Trophoblast cell (in vitro differentiated cells and primary cell): Measurements from ENCODE around the gene COL5A1.

ENCODE experiments used
- DNase-seq, 2 donors: peaks; one replicate each; pipeline ENCODE4 v3.0.0-alpha.2; 2016
- H2AFZ ChIP-seq: 2 replicates; pipeline ENCODE4 v1.6.1; 2013; ENCODE audit warnings: low read length, moderate library complexity, mild to moderate bottlenecking; ENCODE audit not compliant: insufficient read depth, poor library complexity
- H2AK5ac ChIP-seq: 2 replicates; pipeline ENCODE4 v1.6.1; 2013; ENCODE audit warnings: mild to moderate bottlenecking, low read length
- H2BK120ac ChIP-seq: 2 replicates; pipeline ENCODE4 v1.6.1; 2013; ENCODE audit warnings: low read length, mild to moderate bottlenecking, moderate library complexity; ENCODE audit not compliant: insufficient read depth, poor library complexity
- H2BK12ac ChIP-seq: 2 replicates; pipeline ENCODE4 v1.6.1; 2013; ENCODE audit warnings: mild to moderate bottlenecking, low read length, moderate library complexity
- H2BK5ac ChIP-seq: 2 replicates; pipeline ENCODE4 v1.6.1; 2013; ENCODE audit warnings: low read length, low read depth, moderate library complexity, mild to moderate bottlenecking; ENCODE audit not compliant: poor library complexity
- H3K14ac ChIP-seq: 2 replicates; pipeline ENCODE4 v1.6.1; 2013; ENCODE audit warnings: mild to moderate bottlenecking, low read length
- H3K18ac ChIP-seq: 2 replicates; pipeline ENCODE4 v1.6.1; 2013; ENCODE audit warnings: mild to moderate bottlenecking, low read length
- H3K23ac ChIP-seq: 2 replicates; pipeline ENCODE4 v1.6.1; 2013; ENCODE audit warnings: low read length
- H3K27ac ChIP-seq: 2 replicates; pipeline ENCODE4 v1.5.1; 2013; ENCODE audit warnings: low read depth, mild to moderate bottlenecking, inconsistent platforms, low read length, moderate library complexity
- H3K27me3 ChIP-seq: 2 replicates; pipeline ENCODE4 v1.6.1; 2013; ENCODE audit warnings: inconsistent platforms, mild to moderate bottlenecking, low read length, moderate library complexity; ENCODE audit not compliant: insufficient read depth
- H3K36me3 ChIP-seq, 2 experiments: 1 replicate in 1 of 2; 2 replicates in 1 of 2; pipeline ENCODE4 v1.6.1; 2013; ENCODE audit warnings: low read length in 2 of 2, mild to moderate bottlenecking in 2 of 2, moderate library complexity in 1 of 2; ENCODE audit not compliant: insufficient read depth in 2 of 2, control insufficient read depth in 1 of 2
- H3K4ac ChIP-seq: 2 replicates; pipeline ENCODE4 v1.6.1; 2013; ENCODE audit warnings: low read depth, mild to moderate bottlenecking, low read length, moderate library complexity
- H3K4me1 ChIP-seq, 2 experiments: 1 replicate in 1 of 2; 2 replicates in 1 of 2; pipeline ENCODE4 v1.6.1; 2013; ENCODE audit warnings: low read length in 2 of 2, mild to moderate bottlenecking in 2 of 2, moderate library complexity in 1 of 2; ENCODE audit not compliant: insufficient read depth in 2 of 2, control insufficient read depth in 1 of 2
- H3K4me2 ChIP-seq: 2 replicates; pipeline ENCODE4 v1.6.1; 2013; ENCODE audit warnings: inconsistent platforms, mild to moderate bottlenecking, low read length, moderate library complexity
- H3K4me3 ChIP-seq: 2 replicates; pipeline ENCODE4 v1.5.1; 2013; ENCODE audit warnings: mild to moderate bottlenecking, low read depth, low read length, inconsistent platforms
- H3K79me1 ChIP-seq: one replicate; pipeline ENCODE4 v1.6.1; 2013; ENCODE audit warnings: low read length
- H3K79me2 ChIP-seq: 2 replicates; pipeline ENCODE4 v1.6.1; 2013; ENCODE audit warnings: low read length, mild to moderate bottlenecking; ENCODE audit not compliant: control insufficient read depth, insufficient read depth, poor library complexity
- H3K9ac ChIP-seq: 2 replicates; pipeline ENCODE4 v1.6.1; 2013; ENCODE audit warnings: mild to moderate bottlenecking, low read length
- H3K9me3 ChIP-seq: 2 replicates; pipeline ENCODE4 v1.6.1; 2013; ENCODE audit warnings: low read depth, mild to moderate bottlenecking, control low read depth, inconsistent platforms, low read length; ENCODE audit not compliant: insufficient read depth
- H4K12ac ChIP-seq: 2 replicates; pipeline ENCODE4 v1.6.1; 2013; ENCODE audit warnings: low read depth, mild to moderate bottlenecking, low read length, moderate library complexity
- H4K8ac ChIP-seq: 2 replicates; pipeline ENCODE4 v1.6.1; 2013; ENCODE audit warnings: low read depth, mild to moderate bottlenecking, low read length, moderate library complexity
- H4K91ac ChIP-seq: one replicate; pipeline ENCODE4 v1.6.1; 2013; ENCODE audit warnings: low read depth, mild to moderate bottlenecking, low read length, moderate library complexity
- WGBS: extraction: QIAGEN DNeasy Blood & Tissue Kit; methylation state at CpG from one replicate; pipeline ENCODE4 v1.1.7; 2013; ENCODE audit warnings: missing lambda C conversion rate; ENCODE audit not compliant: insufficient read length, insufficient coverage; ENCODE audit errors: extremely low coverage; 5-methylcytosine and 5-hydroxymethylcytosine counted together

COL5A1 gene

GRCh38 chr9:134885001-134885678 lies 243.5 kb downstream of the COL5A1 start:
- no peak overlapping the region for H3K23ac ChIP-seq
- no peak overlapping the region for H3K14ac ChIP-seq
- no peaks in the 10 kb centered on the region for H3K79me2 ChIP-seq
- no peak overlapping the region for H3K9ac ChIP-seq
- no peak overlapping the region for H3K4me2 ChIP-seq
- H2BK12ac ChIP-seq: no peak overlapping the region
- peaks cover 1% of the 10 kb centered on the region for H3K9me3 ChIP-seq
- H3K4me1 ChIP-seq: no peaks in the 10 kb centered on the region
- H2BK5ac ChIP-seq: no peak overlapping the region
- no peak overlapping the region for H2AK5ac ChIP-seq
- no peak overlapping the region for H3K18ac ChIP-seq
- no peaks in the 10 kb centered on the region for H3K36me3 ChIP-seq
- H4K12ac ChIP-seq: no peak overlapping the region
- H3K4me3 ChIP-seq: no peak overlapping the region
- no peaks in the 10 kb centered on the region for H3K27me3 ChIP-seq
- no peak overlapping the region for H4K8ac ChIP-seq
- H2BK120ac ChIP-seq: no peak overlapping the region
- no peak overlapping the region for H3K4ac ChIP-seq
- WGBS: no CpG with 5 or more reads among the region's 22 CpGs
- no peak overlapping the region for H3K27ac ChIP-seq
- no peak for DNase-seq
- no peak overlapping the region for H2AFZ ChIP-seq
- H4K91ac ChIP-seq: no peak overlapping the region
- H3K79me1 ChIP-seq: no peaks in the 10 kb centered on the region

- Histone ChIP-seq H2AK5ac (no peak overlapping the region), H3K36me3 (no peaks in the 10 kb centered on the region), H3K18ac (no peak overlapping the region), H4K12ac (no peak overlapping the region), H3K79me1 (no peaks in the 10 kb centered on the region), H3K9me3 (peaks cover 1% of the 10 kb centered on the region), H3K27me3 (no peaks in the 10 kb centered on the region), H3K23ac (no peak overlapping the region), H4K8ac (no peak overlapping the region), H3K9ac (no peak overlapping the region), H4K91ac (no peak overlapping the region), H3K4me1 (no peaks in the 10 kb centered on the region), H2BK120ac (no peak overlapping the region), H3K14ac (no peak overlapping the region), H3K4ac (no peak overlapping the region), H3K4me2 (no peak overlapping the region), H2BK5ac (no peak overlapping the region), H3K4me3 (no peak overlapping the region), H3K27ac (no peak overlapping the region), H2AFZ (no peak overlapping the region), H3K79me2 (no peaks in the 10 kb centered on the region), H2BK12ac (no peak overlapping the region)
- no CpG with 5 or more reads among the region's 24 CpGs for WGBS
- no peak for DNase-seq
Observed at GRCh38 chr9:134885679-134886412, 244.2 kb downstream of the COL5A1 start.

- Histone ChIP-seq H3K27ac (no peak overlapping the region), H3K4me3 (no peak overlapping the region), H3K4me1 (no peaks in the 10 kb centered on the region), H3K36me3 (no peaks in the 10 kb centered on the region), H3K4me2 (no peak overlapping the region), H4K91ac (no peak overlapping the region), H3K79me2 (no peaks in the 10 kb centered on the region), H2AFZ (no peak overlapping the region), H3K14ac (no peak overlapping the region), H3K9me3 (peaks cover 1% of the 10 kb centered on the region), H3K23ac (no peak overlapping the region), H3K27me3 (no peaks in the 10 kb centered on the region), H3K18ac (no peak overlapping the region), H3K4ac (no peak overlapping the region), H4K8ac (no peak overlapping the region), H3K9ac (no peak overlapping the region), H4K12ac (no peak overlapping the region), H3K79me1 (no peaks in the 10 kb centered on the region), H2BK5ac (no peak overlapping the region), H2BK12ac (no peak overlapping the region), H2AK5ac (no peak overlapping the region), H2BK120ac (no peak overlapping the region)
- DNase-seq: no peak
- no CpG with 5 or more reads among the region's 11 CpGs for WGBS
Observed at GRCh38 chr9:134886413-134886913, 244.9 kb downstream of the COL5A1 start.

- Histone ChIP-seq H3K14ac (no peak overlapping the region), H4K8ac (no peak overlapping the region), H3K27me3 (no peaks in the 10 kb centered on the region), H3K4me1 (no peaks in the 10 kb centered on the region), H3K27ac (no peak overlapping the region), H3K4me2 (no peak overlapping the region), H3K79me2 (no peaks in the 10 kb centered on the region), H3K4ac (no peak overlapping the region), H2AK5ac (no peak overlapping the region), H4K91ac (no peak overlapping the region), H3K23ac (no peak overlapping the region), H3K36me3 (no peaks in the 10 kb centered on the region), H2BK5ac (no peak overlapping the region), H4K12ac (no peak overlapping the region), H2BK12ac (no peak overlapping the region), H2BK120ac (no peak overlapping the region), H2AFZ (no peak overlapping the region), H3K4me3 (no peak overlapping the region), H3K9ac (no peak overlapping the region), H3K18ac (no peak overlapping the region), H3K9me3 (peaks cover 1% of the 10 kb centered on the region), H3K79me1 (no peaks in the 10 kb centered on the region)
- no CpG with 5 or more reads among the region's 10 CpGs for WGBS
- no peak for DNase-seq
Observed at GRCh38 chr9:134887219-134887618, 245.6 kb downstream of the COL5A1 start.
